Epidermal melanocyte (primary cell): ENCODE measurements around the gene COQ8B.
"Not testable (repeated sequence)": the region's sequence is repeated elsewhere in the genome, so short reads cannot be mapped to it uniquely, and the experiment has no call there.

Source experiments
- DNase-seq: peaks from one replicate; pipeline ENCODE4 v3.0.0; 2011; ENCODE audit warnings: low spot score; ENCODE audit not compliant: insufficient read length

The COQ8B gene

DNA sequence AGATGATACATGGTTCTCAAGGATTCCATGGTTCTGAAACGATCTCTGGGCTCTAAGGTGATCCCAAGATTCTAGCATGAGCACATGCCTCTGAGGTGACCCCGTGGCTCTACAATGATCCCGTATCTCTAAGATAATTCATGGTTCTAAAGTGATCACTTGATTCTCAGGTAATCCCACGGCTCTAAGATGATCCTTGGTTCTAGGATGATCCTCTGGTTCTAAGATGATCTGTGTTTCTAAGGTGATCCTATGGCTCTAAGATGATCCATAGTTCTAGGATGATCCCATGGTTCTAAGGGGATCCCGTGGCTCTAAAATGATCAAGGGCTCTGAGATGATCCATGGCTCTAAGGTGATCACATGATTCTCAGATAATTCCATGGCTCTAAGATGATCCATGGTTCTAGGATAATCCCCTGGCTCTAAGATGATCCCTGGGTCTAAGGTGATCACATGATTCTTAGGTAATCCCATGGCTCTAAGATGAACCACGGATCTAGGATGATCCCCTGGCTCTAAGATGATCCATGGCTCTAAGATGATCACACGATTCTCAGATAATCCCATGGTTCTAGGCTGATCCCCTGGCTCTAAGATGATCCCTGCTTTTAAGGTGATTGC, 47.6 kb downstream of the COQ8B start:
- no peak for DNase-seq

GRCh38 chr19:40667602-40668001, 49.1 kb downstream of the COQ8B start:
- DNase-seq: no peak

DNA sequence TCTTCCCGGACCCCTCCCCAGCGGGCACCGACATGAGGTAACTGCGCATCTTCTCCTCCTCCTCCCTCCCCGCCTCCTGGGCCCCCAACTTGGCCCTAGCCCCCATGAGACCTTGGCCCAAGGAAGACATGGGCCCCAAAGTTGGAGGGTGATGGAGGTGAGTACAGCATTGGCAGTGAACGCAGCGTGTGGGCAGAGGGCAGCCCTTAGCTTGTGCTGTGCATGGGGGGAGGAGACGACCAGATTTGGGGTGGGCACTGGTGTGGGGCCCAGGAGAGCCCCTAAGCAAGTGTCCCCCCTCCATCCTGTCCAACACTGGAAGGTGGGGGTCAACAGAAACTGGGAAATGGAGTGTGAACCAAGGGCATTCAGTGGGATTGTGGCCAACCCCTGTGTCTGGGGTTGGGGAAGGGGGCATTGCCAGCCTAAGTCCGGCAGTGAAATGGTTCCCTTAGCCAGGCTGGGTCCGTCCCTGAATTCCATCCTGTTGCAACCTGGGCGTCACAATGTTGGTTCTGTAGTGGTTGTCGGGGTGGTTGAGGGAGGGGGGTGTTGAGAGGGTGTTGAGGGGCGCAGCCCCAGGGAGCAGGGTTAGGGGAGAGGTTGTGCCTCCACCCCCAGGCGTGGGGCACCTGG, 49.8 kb downstream of the COQ8B start:
- DNase-seq: no peak

DNA sequence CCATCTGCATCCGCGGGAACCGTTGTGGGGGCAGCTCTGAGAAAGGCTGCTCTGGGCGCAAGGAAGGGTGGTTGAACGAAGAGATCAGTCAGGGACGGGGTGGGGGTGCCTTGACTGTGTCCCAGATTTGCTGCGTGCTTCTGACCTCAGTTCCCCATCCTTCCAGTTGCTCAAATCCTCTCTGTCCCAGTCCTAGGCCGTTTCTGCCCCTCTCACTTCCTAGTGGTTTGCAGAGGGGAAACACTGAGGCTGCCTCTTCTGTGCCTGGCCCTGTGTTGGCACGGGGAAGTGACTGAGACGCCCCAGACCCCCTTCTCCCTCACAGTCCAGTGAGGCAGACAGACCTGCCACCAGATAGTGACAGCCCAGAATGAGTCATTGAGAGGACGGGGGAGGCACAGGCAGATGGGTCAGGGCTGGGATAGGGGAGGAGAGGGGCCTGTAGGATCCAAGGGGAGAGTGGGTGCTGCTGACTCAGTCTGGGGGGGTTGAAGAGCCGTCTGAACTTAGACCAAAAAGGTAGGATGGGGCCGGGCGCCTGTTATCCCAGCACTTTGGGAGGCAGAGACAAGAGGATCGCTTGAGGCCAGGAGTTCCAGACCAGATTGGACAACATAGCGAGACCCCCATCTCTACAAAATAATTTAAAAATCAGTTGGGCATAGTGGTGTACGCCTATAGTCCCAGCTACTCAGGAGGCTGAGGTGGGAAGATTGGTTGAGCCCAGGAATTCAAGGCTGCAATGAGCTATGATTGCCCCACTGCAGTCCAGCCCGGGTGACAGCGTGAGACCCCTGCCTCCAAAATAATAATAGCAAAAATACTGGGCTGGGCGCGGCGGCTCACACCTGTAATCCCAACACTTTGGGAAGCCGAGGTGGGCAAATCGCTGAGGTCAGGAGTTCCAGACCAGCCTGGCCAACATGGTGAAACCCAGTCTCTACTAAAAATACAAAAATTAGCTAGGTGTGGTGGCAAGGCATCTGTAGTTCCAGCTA, 52.7 kb downstream of the COQ8B start:
- DNase-seq: no peak

DNA sequence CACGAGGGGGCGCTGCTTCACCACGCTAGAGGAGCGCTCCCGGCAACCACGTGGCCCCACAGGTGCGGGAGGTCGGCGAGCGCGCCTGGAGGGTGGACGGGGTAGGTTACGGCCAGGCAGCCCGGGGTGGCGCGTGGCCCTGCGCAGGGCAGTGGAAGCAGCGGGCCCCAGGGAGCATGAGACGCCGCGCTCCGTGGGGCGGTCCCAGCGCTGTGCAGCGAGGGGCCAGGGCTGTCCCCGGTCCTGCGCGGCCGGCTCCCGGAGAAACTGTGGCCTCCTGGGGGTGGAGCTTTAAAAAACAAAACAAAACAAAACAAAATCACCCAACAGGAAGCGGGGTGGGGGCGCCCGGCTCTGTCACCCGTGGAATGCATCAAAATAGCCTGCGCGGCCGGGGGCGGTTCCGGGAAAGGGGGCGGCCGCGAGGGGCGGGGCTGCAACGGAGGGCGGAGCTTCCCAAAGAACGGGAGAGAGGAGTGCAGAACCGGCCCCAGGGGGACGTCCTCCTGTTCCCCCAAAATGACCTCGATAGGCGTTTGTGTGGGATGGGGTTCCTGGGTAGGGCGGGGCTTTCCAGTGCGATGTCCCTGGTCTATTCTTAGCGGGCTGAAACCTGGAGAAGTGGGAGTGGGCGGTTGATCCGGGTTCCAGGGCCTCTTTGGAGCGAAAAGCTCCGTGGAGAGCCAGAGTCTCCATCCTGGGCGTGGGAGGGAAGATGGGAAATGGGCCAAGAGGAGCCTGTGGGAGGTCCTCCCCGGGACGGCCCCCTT, 53.6 kb downstream of the COQ8B start:
- peak; percentile 87 for DNase-seq

DNA sequence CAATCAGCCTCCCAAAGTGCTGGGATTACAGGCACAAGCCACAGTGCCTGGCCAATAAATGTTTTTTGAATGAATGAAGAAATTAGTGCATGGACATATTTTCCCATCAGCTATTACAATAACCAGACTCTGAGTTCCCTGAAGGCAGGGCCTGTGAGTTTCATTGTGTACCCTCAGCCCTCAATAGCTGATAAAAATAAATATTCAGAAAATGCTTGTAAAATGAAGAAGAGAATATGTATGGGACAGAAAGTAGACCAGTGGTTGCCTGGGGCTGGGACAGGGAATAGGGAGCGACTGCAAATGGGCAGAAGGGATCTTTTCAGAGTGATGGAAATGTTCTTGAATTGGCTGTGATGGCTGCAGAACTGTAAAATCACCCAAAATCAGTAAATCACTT, 55.1 kb downstream of the COQ8B start:
- no peak for DNase-seq

- DNase-seq: no peak
Observed at GRCh38 chr19:40659566-40659965, 57.1 kb downstream of the COQ8B start.

GRCh38 chr19:40659116-40659515, 57.6 kb downstream of the COQ8B start:
- DNase-seq: no peak

DNA sequence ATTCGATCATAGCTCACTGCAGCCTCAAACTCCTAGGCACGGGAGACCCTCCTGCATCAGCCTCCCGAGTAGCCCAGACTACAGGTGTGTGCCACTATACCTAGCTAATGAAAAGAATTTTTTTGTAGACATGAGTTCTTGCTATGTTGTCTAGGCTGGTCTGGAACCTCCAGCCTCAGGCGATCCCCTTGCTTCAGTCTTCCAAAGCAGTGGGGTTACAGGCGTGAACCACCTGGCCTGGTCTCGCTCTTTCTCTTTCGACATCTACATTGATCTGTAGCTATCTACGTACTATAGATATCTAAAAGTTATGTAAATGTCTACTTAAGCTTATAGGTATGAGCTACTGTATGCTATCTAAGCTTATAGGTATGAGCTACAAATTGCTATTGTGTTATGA, 58.7 kb downstream of the COQ8B start:
- no peak for DNase-seq

DNA sequence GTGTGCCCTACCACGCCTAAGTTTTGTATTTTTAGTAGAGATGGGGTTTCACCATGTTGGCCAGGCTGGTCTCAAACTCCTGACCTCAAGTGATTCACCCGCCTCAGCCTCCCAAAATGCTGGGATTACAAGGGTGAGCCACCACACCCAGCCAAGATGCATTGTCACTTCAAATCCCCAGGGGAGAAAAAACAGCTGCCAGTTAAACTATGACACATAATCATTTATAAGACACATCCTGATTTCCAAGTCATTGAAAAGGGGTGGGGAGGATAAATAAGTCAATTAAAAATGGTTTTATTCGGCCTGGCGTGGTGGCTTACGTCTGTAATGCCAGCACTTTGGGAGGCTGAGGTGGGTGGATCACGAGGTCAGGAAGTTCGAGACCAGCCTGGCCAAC, 61.0 kb downstream of the COQ8B start:
- DNase-seq: not testable (repeated sequence)

- DNase-seq: not testable (repeated sequence)
Observed at GRCh38 chr19:40652303-40652702, 64.4 kb downstream of the COQ8B start.

- peak; percentile 50 for DNase-seq
Observed at GRCh38 chr19:40650749-40651305, 65.9 kb downstream of the COQ8B start.

- peak; percentile 4 for DNase-seq
Observed at GRCh38 chr19:40649903-40650675, 66.6 kb downstream of the COQ8B start.

GRCh38 chr19:40646743-40647254, 69.9 kb downstream of the COQ8B start:
- no peak for DNase-seq

DNA sequence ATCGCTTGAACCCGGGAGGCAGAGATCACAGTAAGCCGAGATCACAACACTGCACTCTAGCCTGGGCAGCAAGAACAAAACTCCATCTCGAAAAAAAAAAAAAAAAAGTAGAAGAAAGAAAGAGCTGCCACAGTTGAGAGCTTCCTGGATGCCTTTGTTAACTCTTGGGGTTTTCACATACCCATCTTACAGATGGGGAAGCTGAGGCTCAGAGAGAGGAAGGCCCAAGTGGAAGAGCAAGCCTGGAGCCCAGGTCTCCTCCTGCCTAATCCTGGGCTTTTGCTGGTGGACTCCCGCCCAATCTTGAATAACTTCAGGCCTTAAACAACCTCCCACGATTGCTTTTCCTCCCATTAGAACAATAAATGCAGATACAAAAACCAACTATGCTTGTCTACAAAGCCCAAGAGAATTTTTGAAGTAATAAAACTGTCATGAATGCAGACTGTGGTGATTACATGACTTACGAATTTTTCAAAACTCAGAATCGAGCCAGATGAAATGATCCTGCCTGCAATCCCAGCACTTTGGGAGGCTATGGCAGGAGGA, 73.9 kb downstream of the COQ8B start:
- peak; percentile 8 for DNase-seq

- DNase-seq: no peak
Observed at GRCh38 chr19:40642051-40642706, 74.5 kb downstream of the COQ8B start.
